ENCODE data around the gene LRRK1.

The LRRK1 gene

GRCh38 chr15:100918034-100918689 lies 995 bp upstream of the LRRK1 start:
- peak; percentile 78 for DNase-seq

GRCh38 chr15:100919481-100920405 lies 586 bp downstream of the LRRK1 start:
- peak; percentile 24 for DNase-seq

- DNase-seq: no peak
These were observed 1.5 kb downstream of the LRRK1 start for GRCh38 chr15:100920516-100921135.

- DNase-seq: no peak
These were observed 3.3 kb downstream of the LRRK1 start for GRCh38 chr15:100922192-100923040.

- DNase-seq: no peak
These were observed 3.9 kb downstream of the LRRK1 start for GRCh38 chr15:100923076-100923475.

- no peak for DNase-seq
These were observed 4.7 kb downstream of the LRRK1 start for GRCh38 chr15:100923902-100924301.

- no peak for DNase-seq
These were observed 5.3 kb downstream of the LRRK1 start for GRCh38 chr15:100924436-100924835.

GRCh38 chr15:100925480-100925879 lies 6.3 kb downstream of the LRRK1 start:
- DNase-seq: no peak

GRCh38 chr15:100926258-100926657 lies 7.1 kb downstream of the LRRK1 start:
- no peak for DNase-seq

- no peak for DNase-seq
These were observed 8.0 kb downstream of the LRRK1 start for GRCh38 chr15:100926971-100927756.

- DNase-seq: no peak
These were observed 9.6 kb downstream of the LRRK1 start for GRCh38 chr15:100928632-100929280.

GRCh38 chr15:100929641-100930042 lies 10.5 kb downstream of the LRRK1 start:
- DNase-seq: no peak

- DNase-seq: no peak
These were observed 11.2 kb downstream of the LRRK1 start for GRCh38 chr15:100930306-100930848.

- DNase-seq: no peak
These were observed 12.2 kb downstream of the LRRK1 start for GRCh38 chr15:100931143-100931890.

- no peak for DNase-seq
These were observed 13.7 kb downstream of the LRRK1 start for GRCh38 chr15:100932676-100933348.

GRCh38 chr15:100934166-100934565 lies 15.0 kb downstream of the LRRK1 start:
- DNase-seq: no peak

GRCh38 chr15:100934726-100935125 lies 15.6 kb downstream of the LRRK1 start:
- DNase-seq: no peak

GRCh38 chr15:100937171-100937570 lies 18.0 kb downstream of the LRRK1 start:
- DNase-seq: no peak

GRCh38 chr15:100939791-100940190 lies 20.6 kb downstream of the LRRK1 start:
- DNase-seq: no peak
